Central memory CD4-positive, alpha-beta T cell (primary cell): ENCODE measurements around the gene OR51B5.
"Not testable (repeated sequence)": the region's sequence is repeated elsewhere in the genome, so short reads cannot be mapped to it uniquely, and the experiment has no call there.

Experiments used
- DNase-seq: peaks from one replicate; pipeline ENCODE4 v3.0.0; 2022
- total RNA-seq, 3 experiments: gene quantifications; one replicate each; lab custom pipeline; 2026; lab: John Stamatoyannopoulos, UW

The OR51B5 gene
- 0 to 0.07 (median 0) reads per million in 3 experiments for total RNA-seq

- DNase-seq: no peak
Observed at GRCh38 chr11:5343474-5344335, at the start of gene OR51B5. Gene OR51B5 (minus strand): TSS chr11:5343524. CDS start chr11:5343524, 0 bp downstream.

- no peak for DNase-seq
Observed at GRCh38 chr11:5390210-5390609, 46.9 kb upstream of the OR51B5 start.

- no peak for DNase-seq
Observed at GRCh38 chr11:5384335-5384734, 41.0 kb upstream of the OR51B5 start.

- DNase-seq: no peak
Observed at GRCh38 chr11:5383576-5383975, 40.3 kb upstream of the OR51B5 start, which contains the start of gene OR51M1. Gene OR51M1 (plus strand): TSS chr11:5383812. CDS start chr11:5389399, 5,587 bp downstream.

- DNase-seq: no peak
Observed at GRCh38 chr11:5380740-5381342, 37.5 kb upstream of the OR51B5 start.

- no peak for DNase-seq
Observed at GRCh38 chr11:5369789-5370188, 26.5 kb upstream of the OR51B5 start.

GRCh38 chr11:5368502-5369043 is 25.2 kb upstream of the OR51B5 start:
- DNase-seq: no peak

- DNase-seq: no peak
Observed at GRCh38 chr11:5367448-5368074, 24.2 kb upstream of the OR51B5 start.

- DNase-seq: no peak
Observed at GRCh38 chr11:5366856-5367255, 23.5 kb upstream of the OR51B5 start.

- DNase-seq: not testable (repeated sequence)
Observed at GRCh38 chr11:5366365-5366764, 23.0 kb upstream of the OR51B5 start.

- no peak for DNase-seq
Observed at GRCh38 chr11:5364214-5364613, 20.9 kb upstream of the OR51B5 start.

- no peak for DNase-seq
Observed at GRCh38 chr11:5363679-5364078, 20.4 kb upstream of the OR51B5 start.

- DNase-seq: no peak
Observed at GRCh38 chr11:5362017-5362625, 18.8 kb upstream of the OR51B5 start.

GRCh38 chr11:5356031-5356430 is 12.7 kb upstream of the OR51B5 start:
- not testable (repeated sequence) for DNase-seq

- no peak for DNase-seq
Observed at GRCh38 chr11:5351208-5351607, 7.9 kb upstream of the OR51B5 start, which contains the start of gene OR51B6. Gene OR51B6 (plus strand): TSS chr11:5351508. CDS start chr11:5351508, 0 bp downstream.

- DNase-seq: no peak
Observed at GRCh38 chr11:5349550-5349949, 6.2 kb upstream of the OR51B5 start.

GRCh38 chr11:5348551-5349194 is 5.3 kb upstream of the OR51B5 start:
- DNase-seq: no peak

- no peak for DNase-seq
Observed at GRCh38 chr11:5345831-5346230, 2.5 kb upstream of the OR51B5 start.

GRCh38 chr11:5339771-5340322 is 3.5 kb downstream of the OR51B5 start:
- no peak for DNase-seq

GRCh38 chr11:5337253-5337652 is 6.1 kb downstream of the OR51B5 start:
- DNase-seq: not testable (repeated sequence)

GRCh38 chr11:5336331-5336730 is 7.0 kb downstream of the OR51B5 start:
- no peak for DNase-seq

- DNase-seq: no peak
Observed at GRCh38 chr11:5335170-5335569, 8.2 kb downstream of the OR51B5 start.
